HepG2 (cell line): ENCODE measurements around the gene FGD4. TPM values are rescaled to one million over a fixed set of nuclear protein-coding genes. Genes with fewer than 3 reads are reported as not detected.

Experiments used
- ATAC-seq: fragments of 200-7000 bp; cut with Tn5 transposase; 3 replicates; pipeline ENCODE4 v1.9.1; 2020; ENCODE audit warnings: mild to moderate bottlenecking, moderate library complexity
- BruUV-seq: library from RNA; stranded (reverse); fragments of 400-500 nt; replicated peaks from 2 replicates; lab custom pipeline; 2021; lab: Mats Ljungman, UMichigan
- CTCF ChIA-PET: fragments of 300-600 bp; formaldehyde crosslinking; extraction: SDS; loops from one replicate; lab custom pipeline; 2021; ENCODE audit warnings: low total read pairs, inconsistent platforms, low intra/inter-chr PET ratio; lab: Yijun Ruan, JAX
- POLR2A ChIA-PET: fragments of 350-600 bp; sonication (Branson Sonifier 250); formaldehyde crosslinking; loops from one replicate; lab custom pipeline; 2020; ENCODE audit warnings: antibody characterized with exemption, inconsistent platforms; lab: Yijun Ruan, JAX
- DNase-seq: peaks from one replicate; pipeline ENCODE4 v3.0.0-alpha.2; 2015; ENCODE audit warnings: low spot score
- FAIRE-seq: peaks from 3 replicates; lab custom pipeline; 2011; peaks lifted over from hg19 to GRCh38; lab: Jason Lieb, UNC
- H2AFZ ChIP-seq: one replicate; pipeline ENCODE4 v1.6.1; 2011; ENCODE audit warnings: low read length, inconsistent platforms
- H3K27ac ChIP-seq: fragments of 300-600 bp; 3 replicates; pipeline ENCODE4 v1.8.0; 2011; ENCODE audit warnings: mixed run types, mild to moderate bottlenecking, mixed read lengths, low read length, inconsistent platforms; ENCODE audit not compliant: insufficient read depth; ENCODE audit errors: extremely low read length
- H3K27me3 ChIP-seq, 2 experiments: fragments of 200-600 bp in 1 of 2; 2 replicates in 1 of 2; 3 replicates in 1 of 2; pipeline versions ENCODE4 v1.6.0 to v1.8.0; 2011; ENCODE audit warnings: low read length in 2 of 2, mild to moderate bottlenecking in 2 of 2, moderate library complexity in 2 of 2, inconsistent platforms in 1 of 2; ENCODE audit not compliant: insufficient read depth in 2 of 2, control insufficient read depth in 1 of 2
- H3K36me3 ChIP-seq, 2 experiments: fragments of 200-600 bp in 1 of 2; replicated peaks in 1 of 2; 2 replicates in 1 of 2; 3 replicates in 1 of 2; pipeline versions ENCODE4 v1.5.1 to v1.8.0; 2011; ENCODE audit warnings: low read length in 2 of 2, inconsistent platforms in 1 of 2; ENCODE audit not compliant: insufficient read depth in 2 of 2, control insufficient read depth in 1 of 2
- H3K4me1 ChIP-seq: 2 replicates; pipeline ENCODE4 v1.5.1; 2012; ENCODE audit warnings: low read length, inconsistent platforms; ENCODE audit not compliant: insufficient read depth
- H3K4me2 ChIP-seq: 2 replicates; pipeline ENCODE4 v1.6.0; 2011; ENCODE audit warnings: low read depth, low read length, inconsistent platforms
- H3K4me3 ChIP-seq, 3 experiments: fragments of 200-600 bp in 1 of 3; sonication (generic), shearing (Covaris generic) in 1 of 3; replicated peaks in 1 of 3; 2 replicates each; pipeline ENCODE4 v1.5.1; 2011 to 2016; ENCODE audit warnings: low read length in 3 of 3, inconsistent platforms in 2 of 3, low read depth in 2 of 3, mild to moderate bottlenecking in 2 of 3, control low read depth in 1 of 3, mixed read lengths in 1 of 3; ENCODE audit not compliant: insufficient read depth in 1 of 3
- H3K79me2 ChIP-seq: one replicate; pipeline ENCODE4 v1.6.1; 2011; ENCODE audit warnings: low read length, inconsistent platforms; ENCODE audit not compliant: insufficient read depth
- H3K9ac ChIP-seq: 2 replicates; pipeline ENCODE4 v1.6.0; 2011; ENCODE audit warnings: mild to moderate bottlenecking, low read depth, low read length, inconsistent platforms; ENCODE audit not compliant: insufficient read depth
- H3K9me3 ChIP-seq: 2 replicates; pipeline ENCODE4 v1.5.1; 2012; ENCODE audit warnings: mild to moderate bottlenecking, low read length
- H4K20me1 ChIP-seq: 2 replicates; pipeline ENCODE4 v1.6.0; 2011; ENCODE audit warnings: inconsistent platforms, mild to moderate bottlenecking, low read length, moderate library complexity; ENCODE audit not compliant: insufficient read depth
- BCL6 ChIP-seq: IDR thresholded peaks from 2 replicates; pipeline ENCODE4 v1.6.1; 2016; ENCODE audit warnings: missing genetic modification reagents, missing compliant biosample characterization
- DNMT1 ChIP-seq: sonication (generic); formaldehyde crosslinking; IDR thresholded peaks from 2 replicates; pipeline ENCODE4 v1.5.1; 2020; ENCODE audit warnings: mild to moderate bottlenecking, missing genetic modification reagents
- PTBP1 ChIP-seq: fragments of 200-400 bp; formaldehyde crosslinking; IDR thresholded peaks from 2 replicates; pipeline ENCODE4 v1.6.1; 2018; ENCODE audit warnings: low read length, low read depth; ENCODE audit not compliant: poor library complexity, severe bottlenecking
- RARG ChIP-seq: sonication (generic); formaldehyde crosslinking; IDR thresholded peaks from 2 replicates; pipeline ENCODE4 v1.4.0; 2020; ENCODE audit warnings: low read depth, mild to moderate bottlenecking, missing genetic modification reagents
- SMAD9 ChIP-seq: sonication (generic); formaldehyde crosslinking; IDR thresholded peaks from 2 replicates; pipeline ENCODE4 v1.5.1; 2020; ENCODE audit warnings: mild to moderate bottlenecking, missing genetic modification reagents
- ZFP36 ChIP-seq: fragments of 150-350 bp; IDR thresholded peaks from 2 replicates; pipeline ENCODE4 v1.6.1; 2018; ENCODE audit warnings: borderline replicate concordance, low read length, low read depth; ENCODE audit not compliant: partially characterized antibody
- ZFY ChIP-seq: sonication (generic); formaldehyde crosslinking; IDR thresholded peaks from 2 replicates; pipeline ENCODE4 v1.4.0; 2020; ENCODE audit warnings: missing genetic modification reagents
- ZNF431 ChIP-seq: sonication (generic); formaldehyde crosslinking; IDR thresholded peaks from 2 replicates; pipeline ENCODE4 v1.9.0; 2022; ENCODE audit warnings: missing genetic modification reagents, low read depth, mild to moderate bottlenecking, borderline replicate concordance
- ZNF44 ChIP-seq: sonication (generic); formaldehyde crosslinking; IDR thresholded peaks from 2 replicates; pipeline ENCODE4 v1.5.1; 2020; ENCODE audit warnings: mild to moderate bottlenecking, missing genetic modification reagents
- WGBS: methylation state at CpG from one replicate; pipeline ENCODE4 v1.1.6; 2017; ENCODE audit warnings: low lambda C conversion rate; 5-methylcytosine and 5-hydroxymethylcytosine counted together
- in situ Hi-C: cut with HindIII; loops from 2 replicates; pipeline ENCODE4 v1.10.0; 2017; ENCODE audit warnings: low pct_unique_long_range_greater_than_20kb; ENCODE audit not compliant: extremely low pct_ligation_motif_present
- intact Hi-C: fragments of 100-400 bp; cut with micrococcal nuclease; formaldehyde crosslinking; loops from one replicate; pipeline ENCODE4 v1.10.0; 2022; ENCODE audit not compliant: unreplicated experiment
- polyA plus RNA-seq, 8 experiments: library from polyadenylated mRNA; depleted of rRNA in 3 of 8; stranded (reverse) in 7 of 8; unstranded in 1 of 8; fragments of >200 nt; fragmentation: Illumina TruSeq in 4 of 8; extraction: Trizol in 4 of 8; gene quantifications; 2 replicates each; pipeline versions ENCODE4 v1.2.1 to v1.2.3, GENCODE V29; 2011 to 2016; ENCODE audit warnings: low read depth in 4 of 8, missing spikeins in 1 of 8, mixed read lengths in 1 of 8; ENCODE audit not compliant: insufficient read depth in 1 of 8
- total RNA-seq, 5 experiments: library from RNA; depleted of rRNA; stranded (reverse); fragments of >200 nt; fragmentation: Illumina TruSeq; extraction: Trizol; gene quantifications; 2 replicates each; pipeline ENCODE4 v1.2.3, GENCODE V29; 2016; ENCODE audit warnings: low read depth in 1 of 5
- TF ChIP-seq, protein P1 (sequence below): sonication (generic); formaldehyde crosslinking; IDR thresholded peaks from 2 replicates; pipeline ENCODE4 v1.5.0; 2020; ENCODE audit warnings: mild to moderate bottlenecking, missing genetic modification reagents
- TF ChIP-seq, protein P2 (sequence below): sonication (generic); formaldehyde crosslinking; IDR thresholded peaks from 2 replicates; pipeline ENCODE4 v1.8.1; 2023; ENCODE audit warnings: mild to moderate bottlenecking, missing genetic modification reagents, borderline replicate concordance
- TF ChIP-seq, protein P3 (sequence below): IDR thresholded peaks from 2 replicates; pipeline ENCODE4 v1.6.1; 2016
- TF ChIP-seq, protein P4 (sequence below), 2 experiments: sonication (generic) in 1 of 2; formaldehyde crosslinking in 1 of 2; IDR thresholded peaks; 2 replicates each; pipeline versions ENCODE4 v1.4.0 to v1.6.1; 2018 to 2020; ENCODE audit warnings: missing genetic modification reagents in 2 of 2, borderline replicate concordance in 1 of 2, low read depth in 1 of 2, mild to moderate bottlenecking in 1 of 2, missing biosample characterization in 1 of 2

FGD4 gene
- total and polyA plus RNA-seq, 2 of the 13 experiments (the other 11 are each of a cell fraction or from before 2014, with no cell fraction given) = 4.6 to 6.6 TPM

DNA sequence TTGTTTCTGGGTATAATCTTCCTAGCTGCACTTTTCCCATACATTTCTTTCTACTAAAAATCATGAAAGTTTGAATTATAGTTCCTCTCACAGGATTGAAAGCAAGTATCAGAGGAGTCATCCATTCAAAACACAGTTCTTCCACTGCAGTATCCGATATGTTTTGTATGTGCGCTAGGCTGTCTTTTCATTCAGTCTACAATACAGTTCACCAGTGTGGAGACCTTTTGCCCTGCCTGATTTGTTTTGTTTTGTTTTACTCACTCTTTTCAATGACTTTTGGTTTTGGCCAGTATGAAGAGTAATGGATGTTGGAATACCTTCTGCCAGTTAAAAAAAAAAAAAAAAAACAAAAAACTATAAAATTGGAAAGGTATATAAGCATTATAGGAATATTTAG lies 91.4 kb downstream of the FGD4 start (continued):
- TF ChIP-seq, protein P1, sequence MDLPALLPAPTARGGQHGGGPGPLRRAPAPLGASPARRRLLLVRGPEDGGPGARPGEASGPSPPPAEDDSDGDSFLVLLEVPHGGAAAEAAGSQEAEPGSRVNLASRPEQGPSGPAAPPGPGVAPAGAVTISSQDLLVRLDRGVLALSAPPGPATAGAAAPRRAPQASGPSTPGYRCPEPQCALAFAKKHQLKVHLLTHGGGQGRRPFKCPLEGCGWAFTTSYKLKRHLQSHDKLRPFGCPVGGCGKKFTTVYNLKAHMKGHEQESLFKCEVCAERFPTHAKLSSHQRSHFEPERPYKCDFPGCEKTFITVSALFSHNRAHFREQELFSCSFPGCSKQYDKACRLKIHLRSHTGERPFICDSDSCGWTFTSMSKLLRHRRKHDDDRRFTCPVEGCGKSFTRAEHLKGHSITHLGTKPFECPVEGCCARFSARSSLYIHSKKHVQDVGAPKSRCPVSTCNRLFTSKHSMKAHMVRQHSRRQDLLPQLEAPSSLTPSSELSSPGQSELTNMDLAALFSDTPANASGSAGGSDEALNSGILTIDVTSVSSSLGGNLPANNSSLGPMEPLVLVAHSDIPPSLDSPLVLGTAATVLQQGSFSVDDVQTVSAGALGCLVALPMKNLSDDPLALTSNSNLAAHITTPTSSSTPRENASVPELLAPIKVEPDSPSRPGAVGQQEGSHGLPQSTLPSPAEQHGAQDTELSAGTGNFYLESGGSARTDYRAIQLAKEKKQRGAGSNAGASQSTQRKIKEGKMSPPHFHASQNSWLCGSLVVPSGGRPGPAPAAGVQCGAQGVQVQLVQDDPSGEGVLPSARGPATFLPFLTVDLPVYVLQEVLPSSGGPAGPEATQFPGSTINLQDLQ (CRISPR knock-in tag) = no peak

DNA sequence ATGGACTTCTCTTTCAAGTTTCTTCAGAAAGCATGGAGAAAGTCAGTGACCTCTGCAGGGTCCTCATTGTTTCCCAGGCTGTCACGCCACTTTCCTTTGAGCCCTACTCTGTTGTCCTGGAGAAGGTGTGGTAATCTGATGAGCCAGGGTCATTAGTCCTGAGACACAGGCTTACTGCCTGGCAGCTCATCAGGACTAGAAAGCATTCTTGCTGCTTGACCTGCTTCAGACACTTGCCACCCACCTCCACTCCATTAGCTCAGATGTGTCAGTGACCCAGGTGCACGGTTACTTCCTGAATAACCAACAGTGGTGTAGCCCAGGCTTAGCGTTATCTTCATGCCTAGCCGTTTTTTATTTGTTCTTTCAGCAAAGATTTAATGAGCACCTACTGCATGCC lies 93.9 kb downstream of the FGD4 start:
- Histone ChIP-seq H3K36me3 (no peaks in the 10 kb centered on the region), H3K4me3 (no peak overlapping the region), H2AFZ (no peak overlapping the region), H3K79me2 (no peaks in the 10 kb centered on the region), H3K27me3 (no peaks in the 10 kb centered on the region), H3K9me3 (no peaks in the 10 kb centered on the region), H3K4me1 (peaks cover 6% of the 10 kb centered on the region), H3K9ac (no peak overlapping the region)
- no peak for ATAC-seq
- CTCF ChIA-PET = no interaction called here
- intact Hi-C loops = no loop called here
- no peak for DNase-seq
- no TSS peak for BruUV-seq
- TF ChIP-seq SMAD9 = no peak
- no peak for TF ChIP-seq ZNF44
- TF ChIP-seq, protein P2, sequence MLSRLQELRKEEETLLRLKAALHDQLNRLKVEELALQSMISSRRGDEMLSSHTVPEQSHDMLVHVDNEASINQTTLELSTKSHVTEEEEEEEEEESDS (CRISPR knock-in tag) = no peak
- TF ChIP-seq DNMT1 (CRISPR knock-in tag) = no peak
- no peak for TF ChIP-seq BCL6 (CRISPR knock-in tag)
- TF ChIP-seq, protein P3, sequence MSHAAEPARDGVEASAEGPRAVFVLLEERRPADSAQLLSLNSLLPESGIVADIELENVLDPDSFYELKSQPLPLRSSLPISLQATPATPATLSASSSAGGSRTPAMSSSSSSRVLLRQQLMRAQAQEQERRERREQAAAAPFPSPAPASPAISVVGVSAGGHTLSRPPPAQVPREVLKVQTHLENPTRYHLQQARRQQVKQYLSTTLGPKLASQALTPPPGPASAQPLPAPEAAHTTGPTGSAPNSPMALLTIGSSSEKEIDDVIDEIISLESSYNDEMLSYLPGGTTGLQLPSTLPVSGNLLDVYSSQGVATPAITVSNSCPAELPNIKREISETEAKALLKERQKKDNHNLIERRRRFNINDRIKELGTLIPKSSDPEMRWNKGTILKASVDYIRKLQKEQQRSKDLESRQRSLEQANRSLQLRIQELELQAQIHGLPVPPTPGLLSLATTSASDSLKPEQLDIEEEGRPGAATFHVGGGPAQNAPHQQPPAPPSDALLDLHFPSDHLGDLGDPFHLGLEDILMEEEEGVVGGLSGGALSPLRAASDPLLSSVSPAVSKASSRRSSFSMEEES = no peak
- no peak for TF ChIP-seq ZFY
- TF ChIP-seq RARG (CRISPR knock-in tag) = no peak
- TF ChIP-seq PTBP1 = no peak
- TF ChIP-seq, protein P4, sequence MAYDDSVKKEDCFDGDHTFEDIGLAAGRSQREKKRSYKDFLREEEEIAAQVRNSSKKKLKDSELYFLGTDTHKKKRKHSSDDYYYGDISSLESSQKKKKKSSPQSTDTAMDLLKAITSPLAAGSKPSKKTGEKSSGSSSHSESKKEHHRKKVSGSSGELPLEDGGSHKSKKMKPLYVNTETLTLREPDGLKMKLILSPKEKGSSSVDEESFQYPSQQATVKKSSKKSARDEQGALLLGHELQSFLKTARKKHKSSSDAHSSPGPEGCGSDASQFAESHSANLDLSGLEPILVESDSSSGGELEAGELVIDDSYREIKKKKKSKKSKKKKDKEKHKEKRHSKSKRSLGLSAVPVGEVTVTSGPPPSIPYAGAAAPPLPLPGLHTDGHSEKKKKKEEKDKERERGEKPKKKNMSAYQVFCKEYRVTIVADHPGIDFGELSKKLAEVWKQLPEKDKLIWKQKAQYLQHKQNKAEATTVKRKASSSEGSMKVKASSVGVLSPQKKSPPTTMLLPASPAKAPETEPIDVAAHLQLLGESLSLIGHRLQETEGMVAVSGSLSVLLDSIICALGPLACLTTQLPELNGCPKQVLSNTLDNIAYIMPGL (CRISPR knock-in tag; IDR thresholded peaks at IDR 0.05; ENCODE audit: borderline replicate concordance in 1 of 2, low read depth in 1 of 2) = no peak
- TF ChIP-seq ZNF431 (CRISPR knock-in tag) = no peak
- TF ChIP-seq ZFP36 = no peak
- TF ChIP-seq, all 625 proteins: peak for 0
- H4K20me1 ChIP-seq = no peaks in the 10 kb centered on the region
- FAIRE-seq = no peak
- POLR2A ChIA-PET = no interaction called here
- H3K27ac ChIP-seq = no peak overlapping the region
- H3K4me2 ChIP-seq = no peak overlapping the region
- 78% methylated on average over 4 of the region's 4 CpGs for WGBS
- in situ Hi-C loops = no loop called here
